Mesodermal cell (in vitro differentiated cells): ENCODE measurements around the gene SEC14L1.

Experiments
- H3K27ac ChIP-seq: 2 replicates; pipeline ENCODE4 v1.7.0; 2013; ENCODE audit warnings: mild to moderate bottlenecking, low read depth, low read length, moderate library complexity; ENCODE audit not compliant: severe bottlenecking
- H3K36me3 ChIP-seq: 2 replicates; pipeline ENCODE4 v1.7.1; 2013; ENCODE audit warnings: mild to moderate bottlenecking, low read length, moderate library complexity; ENCODE audit not compliant: control insufficient read depth, insufficient read depth
- H3K4me1 ChIP-seq: one replicate; pipeline ENCODE4 v1.7.1; 2013; ENCODE audit warnings: mild to moderate bottlenecking, low read length; ENCODE audit not compliant: insufficient read depth, control insufficient read depth, poor library complexity, severe bottlenecking
- H3K4me3 ChIP-seq: 2 replicates; pipeline ENCODE4 v1.7.0; 2013; ENCODE audit warnings: low read length, control low read depth, mild to moderate bottlenecking; ENCODE audit not compliant: insufficient read depth, poor library complexity, severe bottlenecking; ENCODE audit errors: extremely low read depth
- H3K9me3 ChIP-seq: 2 replicates; pipeline ENCODE4 v1.7.1; 2013; ENCODE audit warnings: mild to moderate bottlenecking, low read length, moderate library complexity; ENCODE audit not compliant: control insufficient read depth
- WGBS, 2 experiments: methylation state at CpG; one replicate each; pipeline ENCODE4 v1.1.5; 2013; ENCODE audit warnings: missing lambda C conversion rate in 2 of 2; ENCODE audit not compliant: insufficient coverage in 2 of 2; 5-methylcytosine and 5-hydroxymethylcytosine counted together

The SEC14L1 gene

GRCh38 chr17:77208217-77208808 is 67.5 kb downstream of the SEC14L1 start:
- WGBS, 2 experiments = 87 to 89% methylated on average over 14 to 15 of the region's 16 CpGs
- Histone ChIP-seq H3K27ac (peak overlapping the region; percentile 67), H3K4me3 (no peak overlapping the region), H3K36me3 (peaks cover 94% of the 10 kb centered on the region), H3K4me1 (peaks cover 50% of the 10 kb centered on the region), H3K9me3 (no peaks in the 10 kb centered on the region)

DNA sequence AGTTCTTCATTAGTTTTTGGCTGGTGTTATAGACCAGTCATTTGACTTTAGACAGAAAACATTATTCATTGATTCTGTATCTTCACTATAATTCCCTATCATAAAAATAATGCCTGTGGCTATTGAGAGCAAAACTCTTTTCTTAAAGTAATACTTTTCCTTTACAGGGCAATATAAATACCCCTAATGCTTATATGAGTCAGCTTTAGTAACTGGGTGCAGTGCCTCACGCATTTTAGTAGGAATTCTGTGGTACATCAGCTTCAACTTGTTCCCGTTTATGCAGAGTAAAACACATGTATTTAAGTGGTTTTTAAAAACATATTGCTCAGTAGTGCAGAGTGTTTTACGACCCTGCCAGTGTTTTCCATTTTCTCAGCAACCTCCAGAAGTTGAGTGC is 68.1 kb downstream of the SEC14L1 start:
- H3K27ac ChIP-seq = peak overlapping the region; percentile 67
- H3K36me3 ChIP-seq = peaks cover 96% of the 10 kb centered on the region
- no peaks in the 10 kb centered on the region for H3K9me3 ChIP-seq
- WGBS, 2 experiments = 87 to 93% methylated on average over 3 of the region's 3 CpGs
- no peak overlapping the region for H3K4me3 ChIP-seq
- peaks cover 50% of the 10 kb centered on the region for H3K4me1 ChIP-seq

DNA sequence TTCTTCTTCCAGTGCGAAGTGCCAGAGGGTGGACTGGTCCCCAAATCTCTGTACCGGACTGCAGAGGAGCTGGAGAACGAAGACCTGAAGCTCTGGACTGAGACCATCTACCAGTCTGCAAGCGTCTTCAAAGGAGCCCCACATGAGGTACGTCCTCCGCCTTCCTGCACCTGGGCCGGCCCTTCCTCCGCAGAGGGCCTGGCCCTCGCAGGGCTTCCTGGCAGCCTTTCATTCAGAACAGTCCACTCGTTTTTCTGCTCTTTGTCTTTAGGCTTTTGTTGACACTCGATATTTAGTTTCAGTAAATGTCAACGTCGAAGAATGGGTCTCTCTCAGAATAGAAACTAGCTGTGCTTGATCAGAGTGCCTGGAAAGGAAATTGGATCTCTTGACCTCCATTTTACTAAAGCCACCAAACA is 68.6 kb downstream of the SEC14L1 start:
- H3K36me3 ChIP-seq = peaks cover 97% of the 10 kb centered on the region
- no peak overlapping the region for H3K27ac ChIP-seq

GRCh38 chr17:77210331-77210730 is 69.6 kb downstream of the SEC14L1 start:
- H3K4me3 ChIP-seq = no peak overlapping the region
- no peaks in the 10 kb centered on the region for H3K9me3 ChIP-seq
- 93 to 97% methylated on average over 7 of the region's 7 CpGs for WGBS, 2 experiments
- H3K27ac ChIP-seq = no peak overlapping the region
- H3K4me1 ChIP-seq = peaks cover 41% of the 10 kb centered on the region
- H3K36me3 ChIP-seq = peaks cover 97% of the 10 kb centered on the region

More for the DNA sequence above, 68.6 kb downstream of the SEC14L1 start:
- Histone ChIP-seq H3K4me1 (peaks cover 50% of the 10 kb centered on the region), H3K4me3 (no peak overlapping the region), H3K9me3 (no peaks in the 10 kb centered on the region)
- WGBS, 2 experiments = 93 to 95% methylated on average over 11 to 13 of the region's 13 CpGs

- H3K27ac ChIP-seq = no peak overlapping the region
- peaks cover 93% of the 10 kb centered on the region for H3K36me3 ChIP-seq
- no peak overlapping the region for H3K4me3 ChIP-seq
- H3K9me3 ChIP-seq = no peaks in the 10 kb centered on the region
- H3K4me1 ChIP-seq = peaks cover 34% of the 10 kb centered on the region
- WGBS, 2 experiments = 91 to 92% methylated on average over 18 to 19 of the region's 22 CpGs
Measured at GRCh38 chr17:77210946-77211541, 70.3 kb downstream of the SEC14L1 start.

DNA sequence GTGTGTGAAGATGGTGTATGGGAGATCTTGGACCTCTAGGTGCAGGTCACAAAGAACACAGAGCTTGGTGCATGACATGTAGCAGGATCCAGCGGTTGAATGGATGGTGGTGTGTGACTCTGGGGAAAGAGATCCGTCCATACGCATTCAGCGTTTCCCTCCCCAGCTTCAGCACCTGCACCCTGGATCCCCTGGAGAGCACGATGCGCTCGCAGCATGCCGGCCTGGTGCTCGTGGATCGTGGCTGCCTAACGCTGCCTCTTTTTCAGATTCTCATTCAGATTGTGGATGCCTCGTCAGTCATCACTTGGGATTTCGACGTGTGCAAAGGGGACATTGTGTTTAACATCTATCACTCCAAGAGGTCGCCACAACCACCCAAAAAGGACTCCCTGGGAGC is 70.9 kb downstream of the SEC14L1 start:
- H3K36me3 ChIP-seq = peaks cover 93% of the 10 kb centered on the region

DNA sequence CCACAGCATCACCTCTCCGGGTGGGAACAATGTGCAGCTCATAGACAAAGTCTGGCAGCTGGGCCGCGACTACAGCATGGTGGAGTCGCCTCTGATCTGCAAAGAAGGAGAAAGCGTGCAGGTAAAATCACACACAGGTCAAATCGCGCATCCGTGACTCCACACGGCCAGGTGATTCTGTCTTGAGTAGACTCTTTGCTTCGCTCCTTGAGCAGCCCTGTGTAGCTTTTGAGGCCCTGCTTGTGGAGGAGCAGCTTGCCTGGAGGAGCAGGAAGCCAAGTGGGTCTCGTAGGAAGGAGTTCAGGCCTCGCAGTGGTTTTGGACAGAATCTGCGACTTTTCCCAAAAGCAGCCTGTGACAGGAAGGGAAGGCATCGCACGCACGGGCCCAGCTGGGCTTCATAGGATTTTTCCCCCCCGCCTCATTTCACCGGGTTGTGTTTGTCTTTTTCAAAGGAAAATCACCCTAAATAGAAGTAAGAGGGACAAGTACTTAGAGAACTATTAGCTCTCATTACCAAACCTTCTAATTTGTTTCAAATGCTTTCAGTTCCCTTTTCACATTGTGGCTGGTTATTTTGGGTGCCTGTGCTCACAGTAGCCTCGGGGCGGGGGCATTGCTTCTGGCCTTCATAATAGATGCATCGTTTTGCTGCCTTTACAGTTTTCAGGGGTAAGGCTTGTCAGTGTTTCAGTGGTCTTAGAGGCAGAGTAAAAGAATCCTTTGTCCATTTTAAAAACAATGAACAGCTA is 71.5 kb downstream of the SEC14L1 start:
- H3K9me3 ChIP-seq = no peaks in the 10 kb centered on the region
- peaks cover 22% of the 10 kb centered on the region for H3K4me1 ChIP-seq
- no peak overlapping the region for H3K4me3 ChIP-seq
- WGBS, 2 experiments = 91 to 95% methylated on average over 17 to 18 of the region's 21 CpGs
- H3K27ac ChIP-seq = no peak overlapping the region
- peaks cover 91% of the 10 kb centered on the region for H3K36me3 ChIP-seq

More for the DNA sequence above, 70.9 kb downstream of the SEC14L1 start:
- H3K9me3 ChIP-seq = no peaks in the 10 kb centered on the region
- no peak overlapping the region for H3K27ac ChIP-seq
- WGBS, 2 experiments = 90 to 96% methylated on average over 11 to 15 of the region's 15 CpGs
- no peak overlapping the region for H3K4me3 ChIP-seq
- peaks cover 28% of the 10 kb centered on the region for H3K4me1 ChIP-seq

DNA sequence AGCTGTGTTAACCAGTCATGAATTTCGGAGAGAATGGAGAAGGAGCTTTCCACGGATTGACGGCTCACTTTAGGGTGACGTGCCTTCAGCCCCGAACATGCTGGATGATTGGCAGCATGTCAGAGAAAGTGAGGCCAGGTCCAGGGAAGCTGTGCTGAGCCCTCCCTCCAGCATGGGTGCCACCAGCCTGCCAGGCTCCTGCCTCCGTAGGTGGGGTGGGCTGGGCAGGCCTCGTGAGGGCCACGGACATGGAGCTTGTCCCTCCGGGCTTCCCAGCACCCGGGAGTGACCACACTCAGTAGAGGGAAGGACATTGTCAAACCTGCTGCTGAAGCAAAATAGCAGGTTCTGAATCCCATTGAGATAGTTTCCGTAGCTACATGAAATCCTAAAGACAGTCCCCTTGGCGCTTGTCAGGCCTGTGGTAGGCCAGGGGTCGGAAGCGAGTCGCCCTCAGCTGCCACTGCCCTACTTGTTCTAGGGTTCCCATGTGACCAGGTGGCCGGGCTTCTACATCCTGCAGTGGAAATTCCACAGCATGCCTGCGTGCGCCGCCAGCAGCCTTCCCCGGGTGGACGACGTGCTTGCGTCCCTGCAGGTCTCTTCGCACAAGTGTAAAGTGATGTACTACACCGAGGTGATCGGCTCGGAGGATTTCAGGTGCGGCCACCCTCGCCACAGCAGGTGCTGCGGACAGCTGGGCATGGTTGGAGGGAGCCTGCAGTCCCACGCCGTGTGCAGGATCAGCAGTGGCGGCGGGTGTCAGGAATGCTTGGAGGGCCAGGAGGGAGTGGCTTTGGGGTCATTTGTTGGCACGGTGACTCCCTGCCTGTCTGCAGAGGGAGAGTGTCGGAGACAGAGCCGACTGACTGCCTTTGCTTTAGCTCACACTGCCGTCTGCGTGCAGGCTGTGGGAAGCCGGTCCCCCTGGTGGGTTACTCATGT is 72.3 kb downstream of the SEC14L1 start:
- Histone ChIP-seq H3K27ac (no peak overlapping the region), H3K9me3 (no peaks in the 10 kb centered on the region), H3K36me3 (peaks cover 92% of the 10 kb centered on the region), H3K4me1 (peaks cover 13% of the 10 kb centered on the region), H3K4me3 (no peak overlapping the region)
- 95% methylated on average over 38 to 40 of the region's 40 CpGs for WGBS, 2 experiments

- 91 to 94% methylated on average over 15 of the region's 17 CpGs for WGBS, 2 experiments
- Histone ChIP-seq H3K36me3 (peaks cover 94% of the 10 kb centered on the region), H3K4me3 (no peak overlapping the region), H3K9me3 (no peaks in the 10 kb centered on the region), H3K4me1 (peaks cover 7% of the 10 kb centered on the region), H3K27ac (no peak overlapping the region)
Measured at GRCh38 chr17:77213778-77214132, 73.0 kb downstream of the SEC14L1 start.

GRCh38 chr17:77214328-77214727 is 73.6 kb downstream of the SEC14L1 start:
- H3K36me3 ChIP-seq = peaks cover 94% of the 10 kb centered on the region
- 94% methylated on average over 10 to 11 of the region's 12 CpGs for WGBS, 2 experiments
- no peak overlapping the region for H3K4me3 ChIP-seq
- H3K9me3 ChIP-seq = no peaks in the 10 kb centered on the region
- H3K4me1 ChIP-seq = peaks cover 5% of the 10 kb centered on the region
- H3K27ac ChIP-seq = no peak overlapping the region
